ENCODE results near the gene SEBOX.

Gene SEBOX, protein sequence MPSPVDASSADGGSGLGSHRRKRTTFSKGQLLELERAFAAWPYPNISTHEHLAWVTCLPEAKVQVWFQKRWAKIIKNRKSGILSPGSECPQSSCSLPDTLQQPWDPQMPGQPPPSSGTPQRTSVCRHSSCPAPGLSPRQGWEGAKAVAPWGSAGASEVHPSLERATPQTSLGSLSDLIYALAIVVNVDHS

DNA sequence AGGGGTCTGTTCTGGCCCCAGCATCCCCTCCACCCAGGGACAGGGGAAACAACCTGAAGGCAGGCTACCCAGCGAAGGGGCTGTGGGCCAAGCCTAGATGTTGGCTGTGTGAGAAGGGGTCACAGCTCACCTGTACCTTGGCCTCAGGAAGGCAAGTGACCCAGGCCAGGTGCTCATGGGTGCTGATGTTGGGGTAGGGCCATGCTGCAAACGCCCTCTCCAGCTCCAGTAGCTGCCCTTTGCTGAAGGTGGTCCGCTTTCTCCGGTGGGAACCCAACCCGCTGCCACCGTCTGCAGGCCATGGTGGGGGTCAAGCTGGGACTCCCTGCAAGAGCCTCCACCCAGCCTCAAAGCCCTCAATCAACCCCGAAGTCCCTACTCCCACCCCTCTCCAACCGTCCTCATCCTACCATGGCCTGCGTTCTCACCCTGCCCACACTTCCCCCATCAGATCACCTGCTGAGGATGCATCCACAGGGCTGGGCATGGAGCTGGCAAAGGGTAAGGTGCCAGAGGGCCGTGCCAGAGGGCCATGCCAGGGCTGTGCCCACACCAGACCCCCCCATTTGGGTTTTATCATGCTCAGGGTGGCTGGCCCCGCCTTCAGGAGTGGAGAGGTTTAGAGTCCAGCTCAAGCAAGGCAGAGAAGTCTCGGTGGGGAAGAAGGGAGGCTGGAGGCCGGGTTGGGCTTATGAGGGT, at the start of gene SEBOX:
TSS of gene SEBOX (minus strand) at position 535 of the 699 bp plus-strand sequence. CDS start at position 487, 48 bp downstream.
- no peak for DNase-seq (ENCODE audit: low spot score)

DNA sequence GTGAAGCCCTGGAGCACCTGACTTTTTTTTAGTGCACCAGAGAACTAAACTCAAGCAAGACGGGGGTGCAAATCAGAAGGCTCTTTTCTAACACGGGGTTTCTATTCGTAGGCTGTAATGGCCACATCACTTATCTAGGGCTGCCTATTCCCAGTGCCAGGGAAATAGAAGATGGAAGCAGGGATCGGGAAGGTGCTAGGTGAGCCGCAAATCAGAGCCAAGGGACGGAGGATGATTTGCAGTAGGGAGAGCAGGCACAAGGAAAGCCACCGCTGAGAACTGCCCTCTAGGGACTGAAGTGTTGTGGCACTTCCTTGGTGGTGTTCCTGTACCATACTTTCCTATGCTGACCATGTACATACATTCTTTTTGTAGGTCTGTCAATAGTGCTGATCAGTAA, 48.8 kb upstream of the SEBOX start:
- DNase-seq (ENCODE audit: low spot score): no peak

GRCh38 chr17:28412099-28412498, 47.1 kb upstream of the SEBOX start:
- no peak for DNase-seq (ENCODE audit: low spot score)

- no peak for DNase-seq (ENCODE audit: low spot score)
These were observed 42.9 kb upstream of the SEBOX start for GRCh38 chr17:28407974-28408306.

GRCh38 chr17:28407130-28407973, 42.4 kb upstream of the SEBOX start:
- DNase-seq (ENCODE audit: low spot score): no peak

GRCh38 chr17:28406473-28406814, 41.4 kb upstream of the SEBOX start:
- no peak for DNase-seq (ENCODE audit: low spot score)

DNA sequence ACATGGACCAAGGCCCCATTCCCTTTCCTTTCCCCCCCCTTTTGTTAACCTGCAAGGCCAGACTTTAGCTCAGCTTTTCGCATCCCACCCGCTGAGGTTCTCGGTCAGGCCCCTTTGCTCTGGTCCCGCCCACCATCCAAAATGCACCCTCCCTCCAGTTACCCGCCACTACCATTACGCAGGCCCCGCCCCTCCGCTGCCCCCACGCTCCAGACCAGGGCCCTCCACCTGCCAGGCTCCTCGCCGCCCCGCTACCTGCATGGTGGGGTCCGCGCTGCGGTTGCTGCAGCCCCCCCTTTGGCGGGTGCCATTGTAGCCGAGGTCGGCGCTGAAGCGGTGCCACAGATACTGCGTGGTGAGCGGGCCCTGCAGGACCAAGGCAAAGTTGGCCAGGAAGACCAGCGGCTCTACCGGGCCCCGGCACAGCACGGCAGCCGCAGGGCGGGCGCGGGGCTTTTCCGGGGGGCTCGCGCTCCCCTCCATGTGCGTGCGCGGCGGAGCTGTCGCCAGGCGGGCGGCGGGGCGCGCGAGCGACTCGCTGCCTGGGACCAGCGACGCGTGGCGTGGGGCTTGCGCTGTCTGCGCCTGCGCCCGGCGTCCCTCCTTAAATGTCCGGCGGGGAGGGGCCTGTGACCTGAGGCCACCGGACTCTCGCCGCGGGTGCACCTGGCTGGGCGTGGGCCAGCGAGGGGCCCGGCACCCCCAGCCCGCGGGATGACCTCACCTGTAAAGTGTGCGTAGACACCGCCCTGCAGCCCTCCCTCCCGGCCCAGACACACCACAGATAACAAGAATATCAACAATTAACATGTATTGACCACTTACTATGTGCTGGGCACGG, 40.9 kb upstream of the SEBOX start, which contains the start of gene SLC46A1:
TSS of gene SLC46A1 (minus strand) at position 581 of the 841 bp plus-strand sequence. CDS start at position 483, 98 bp downstream.
- peak; percentile 76 for DNase-seq (ENCODE audit: low spot score)

- DNase-seq (ENCODE audit: low spot score): peak; percentile 44
These were observed 40.0 kb upstream of the SEBOX start for GRCh38 chr17:28404812-28405570.

DNA sequence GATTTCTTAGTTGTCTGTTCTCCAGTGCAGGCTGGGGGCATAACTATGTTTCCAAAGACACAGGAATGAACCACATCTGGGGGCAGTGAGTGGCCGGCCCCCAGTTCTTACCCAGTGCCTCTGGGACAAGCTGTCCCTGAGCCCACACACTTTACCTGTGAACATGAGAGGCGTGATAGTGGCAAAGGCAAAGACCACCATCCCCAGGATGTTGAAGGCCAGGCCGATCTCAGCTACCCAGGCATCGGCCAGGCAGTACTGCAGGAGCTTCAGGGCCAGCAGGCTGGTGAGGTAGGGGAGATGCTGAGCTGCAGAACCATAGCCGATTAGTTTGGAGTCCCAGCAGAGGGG, 39.4 kb upstream of the SEBOX start:
- DNase-seq (ENCODE audit: low spot score): no peak

DNA sequence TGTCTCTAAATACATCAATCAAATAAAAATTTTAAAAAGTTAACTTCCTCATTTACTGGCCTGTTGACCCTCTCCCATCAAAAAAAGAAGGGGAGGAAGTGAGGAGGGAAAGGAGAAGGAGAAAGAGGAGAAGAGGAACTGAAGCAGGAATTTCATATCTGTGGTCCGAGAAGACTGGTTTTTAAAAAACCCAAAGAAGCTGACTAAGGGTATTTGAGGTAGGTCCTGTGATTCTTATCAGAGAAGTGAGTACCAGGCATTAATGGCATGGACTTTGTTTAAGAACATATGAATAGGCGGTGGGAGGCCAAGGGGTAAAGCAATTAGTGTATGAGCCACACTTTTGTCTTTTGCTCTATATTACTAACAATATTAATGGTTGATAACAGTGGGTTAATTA, 39.0 kb upstream of the SEBOX start:
- DNase-seq (ENCODE audit: low spot score): no peak

DNA sequence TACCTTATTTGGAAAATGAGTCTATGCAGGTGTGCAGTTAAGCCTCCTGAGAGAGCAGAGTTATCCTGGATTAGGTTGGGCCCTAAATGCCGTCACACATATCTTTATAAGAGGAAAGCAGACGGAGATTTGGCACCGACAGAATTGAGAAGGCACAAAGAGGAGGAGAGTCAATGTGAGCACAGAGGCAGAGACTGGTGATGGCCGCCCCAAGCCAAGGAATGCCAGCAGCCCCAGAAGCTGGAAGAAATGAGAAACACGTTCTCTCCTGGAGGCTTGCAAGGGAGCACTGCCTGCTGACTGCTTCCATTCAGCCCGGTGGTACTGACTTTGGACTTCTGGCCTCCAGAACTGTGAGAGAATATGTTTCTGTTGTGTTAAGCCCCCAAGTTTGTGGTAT, 37.8 kb upstream of the SEBOX start:
- no peak for DNase-seq (ENCODE audit: low spot score)

- no peak for DNase-seq (ENCODE audit: low spot score)
These were observed 37.2 kb upstream of the SEBOX start for GRCh38 chr17:28402224-28402630.

DNA sequence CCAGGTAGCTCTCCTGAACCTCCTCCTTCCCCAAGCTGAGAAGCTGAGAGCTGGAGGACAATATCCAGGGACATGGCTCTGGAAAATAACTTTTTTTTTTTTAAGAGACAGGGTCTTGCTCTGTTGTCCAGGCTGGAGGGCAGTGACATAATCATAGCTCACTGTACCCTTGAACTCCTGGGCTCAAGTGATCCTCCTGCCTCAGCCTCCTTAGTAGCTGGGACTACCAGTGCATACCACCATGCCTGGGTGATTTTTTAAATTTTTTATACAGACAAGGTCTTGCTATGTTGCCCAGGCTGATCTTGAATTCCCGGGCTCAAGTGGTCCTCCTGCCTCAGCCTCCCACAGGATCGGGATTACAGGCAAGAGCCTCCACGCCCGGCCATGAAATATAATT, 34.8 kb upstream of the SEBOX start:
- no peak for DNase-seq (ENCODE audit: low spot score)

- no peak for DNase-seq (ENCODE audit: low spot score)
These were observed 33.4 kb upstream of the SEBOX start for GRCh38 chr17:28398280-28398981.

- no peak for DNase-seq (ENCODE audit: low spot score)
These were observed 32.8 kb upstream of the SEBOX start for GRCh38 chr17:28397687-28398279.

GRCh38 chr17:28397275-28397674, 32.3 kb upstream of the SEBOX start:
- no peak for DNase-seq (ENCODE audit: low spot score)

DNA sequence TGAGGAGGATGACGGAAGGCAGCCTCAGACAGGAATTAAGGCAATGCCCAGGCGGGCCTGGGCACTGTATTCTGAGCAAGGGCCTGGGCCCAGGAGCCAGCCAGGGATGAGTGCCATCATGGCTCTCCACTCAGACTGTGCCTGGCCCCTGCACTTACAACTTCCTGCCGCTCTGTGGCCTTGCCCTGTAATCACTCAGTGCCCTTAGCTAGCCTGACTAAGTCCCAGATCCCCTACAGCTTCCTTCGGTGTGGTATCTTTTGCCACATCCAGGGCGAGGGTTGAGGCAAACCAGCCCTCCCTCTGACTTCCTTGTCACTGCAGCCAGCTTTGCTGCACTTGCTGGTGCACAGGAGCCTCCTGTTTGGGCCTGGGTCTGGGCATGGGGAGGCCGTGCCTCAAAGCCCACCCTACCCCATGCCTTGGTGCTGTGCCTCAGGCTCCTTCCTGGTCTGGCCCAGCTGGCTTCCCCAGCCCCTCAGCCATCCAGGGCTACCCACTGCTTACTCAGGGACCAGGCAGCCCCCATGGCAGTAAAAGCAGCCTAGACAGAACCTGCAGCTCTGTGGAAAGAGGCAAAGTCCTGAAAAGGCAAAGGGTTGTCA, 31.7 kb upstream of the SEBOX start:
- no peak for DNase-seq (ENCODE audit: low spot score)

DNA sequence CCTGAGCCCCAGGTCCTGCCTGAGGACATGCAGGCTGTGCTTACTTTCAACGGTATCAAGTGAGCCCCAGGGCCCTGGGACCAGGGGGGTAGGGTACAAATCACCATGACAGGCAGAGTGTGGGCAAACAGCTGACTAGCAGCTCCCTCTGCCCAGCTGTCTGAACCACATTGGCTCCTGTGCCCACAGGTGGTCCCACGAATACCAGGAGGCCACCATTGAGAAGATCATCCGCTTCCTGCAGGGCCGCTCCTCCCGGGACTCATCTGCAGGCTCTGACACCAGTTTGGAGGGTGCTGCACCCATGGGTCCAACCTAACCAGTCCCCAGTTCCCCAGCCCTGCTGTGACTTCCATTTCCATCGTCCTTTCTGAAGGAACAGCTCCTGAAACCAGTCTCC, 31.0 kb upstream of the SEBOX start:
- no peak for DNase-seq (ENCODE audit: low spot score)

DNA sequence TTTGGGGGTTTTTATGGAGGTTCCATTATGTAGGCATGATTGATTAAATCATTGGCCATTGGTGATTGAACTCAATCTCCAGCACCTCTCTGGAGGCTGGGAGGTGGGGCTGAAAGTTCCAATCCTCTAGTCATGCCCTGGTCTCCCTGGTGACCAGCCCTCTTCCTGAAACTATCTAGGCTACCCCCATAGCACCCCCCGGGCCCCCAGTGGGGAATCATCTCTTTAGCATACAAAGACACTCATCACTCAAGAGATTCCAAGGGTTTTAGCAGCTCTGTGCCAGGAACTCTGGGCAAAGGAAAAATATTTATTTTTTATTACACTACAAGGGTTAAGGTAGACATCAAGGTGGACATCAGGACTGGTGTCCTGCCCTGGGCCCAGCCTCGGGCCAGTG, 30.4 kb upstream of the SEBOX start:
- no peak for DNase-seq (ENCODE audit: low spot score)

Data from AG08396 (cell line).